HCEC 1CT (cell line): ENCODE data around the gene KAT8.
"Not testable (repeated sequence)": the region's sequence is repeated elsewhere in the genome, so short reads cannot be mapped to it uniquely, and the experiment has no call there.

Source experiments
- DNase-seq: peaks from one replicate; pipeline ENCODE4 v3.0.0-alpha.2; 2017

KAT8 gene

DNA sequence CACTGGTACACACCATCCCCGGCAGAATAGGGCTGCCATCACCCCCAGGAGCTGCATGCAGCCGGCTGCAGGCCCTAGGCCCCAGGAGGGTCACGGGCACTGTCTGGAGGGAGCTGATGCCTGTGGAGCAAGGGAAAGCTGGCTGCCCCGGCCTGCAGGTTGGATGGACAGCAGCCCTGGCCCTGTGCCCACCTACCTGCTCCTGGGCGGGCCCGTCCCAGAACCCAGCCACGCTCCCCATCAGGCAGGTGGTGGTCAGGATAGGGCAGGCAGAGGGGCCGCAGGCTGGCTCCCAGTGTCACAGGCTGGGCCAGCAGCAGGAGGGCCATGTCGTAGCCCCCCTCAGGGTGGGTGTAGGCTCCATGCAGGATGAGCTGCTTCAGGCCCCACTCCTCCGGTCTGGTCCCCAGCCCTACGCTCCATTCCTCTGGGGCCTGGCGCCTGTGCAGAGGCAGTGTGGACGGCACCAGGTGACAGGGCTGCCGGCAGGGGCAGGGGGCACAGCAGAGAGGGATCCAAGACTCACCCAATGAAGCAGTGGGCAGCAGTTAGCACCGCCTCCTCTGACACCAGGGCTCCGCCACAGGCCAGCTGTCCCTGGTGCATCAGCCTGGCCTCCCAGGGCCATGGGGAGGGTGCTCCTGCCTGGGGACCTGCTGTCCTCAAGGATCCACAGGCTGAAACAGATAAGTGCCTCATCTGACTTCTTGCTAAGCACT lies 32.7 kb upstream of the KAT8 start:
- no peak for DNase-seq

DNA sequence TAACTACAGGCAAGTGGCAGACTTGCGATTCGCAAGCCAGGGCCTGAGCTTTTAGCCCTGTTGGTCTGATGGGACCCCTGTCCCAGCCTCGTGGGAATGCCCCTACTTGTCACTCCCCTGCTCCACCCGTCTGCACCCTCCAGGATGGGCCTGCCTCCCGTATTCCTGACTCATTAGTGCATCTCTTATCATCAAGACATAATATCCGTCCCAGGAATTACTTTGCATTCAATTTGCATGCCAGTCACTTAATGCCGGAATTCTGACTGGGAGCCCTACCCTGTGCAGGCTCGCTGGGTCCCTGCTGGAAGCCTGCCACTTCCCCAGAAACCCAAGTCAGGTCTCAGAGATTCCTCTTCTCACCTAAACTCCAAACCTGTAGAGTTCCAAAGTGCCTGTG lies 32.1 kb upstream of the KAT8 start:
- DNase-seq: no peak

DNA sequence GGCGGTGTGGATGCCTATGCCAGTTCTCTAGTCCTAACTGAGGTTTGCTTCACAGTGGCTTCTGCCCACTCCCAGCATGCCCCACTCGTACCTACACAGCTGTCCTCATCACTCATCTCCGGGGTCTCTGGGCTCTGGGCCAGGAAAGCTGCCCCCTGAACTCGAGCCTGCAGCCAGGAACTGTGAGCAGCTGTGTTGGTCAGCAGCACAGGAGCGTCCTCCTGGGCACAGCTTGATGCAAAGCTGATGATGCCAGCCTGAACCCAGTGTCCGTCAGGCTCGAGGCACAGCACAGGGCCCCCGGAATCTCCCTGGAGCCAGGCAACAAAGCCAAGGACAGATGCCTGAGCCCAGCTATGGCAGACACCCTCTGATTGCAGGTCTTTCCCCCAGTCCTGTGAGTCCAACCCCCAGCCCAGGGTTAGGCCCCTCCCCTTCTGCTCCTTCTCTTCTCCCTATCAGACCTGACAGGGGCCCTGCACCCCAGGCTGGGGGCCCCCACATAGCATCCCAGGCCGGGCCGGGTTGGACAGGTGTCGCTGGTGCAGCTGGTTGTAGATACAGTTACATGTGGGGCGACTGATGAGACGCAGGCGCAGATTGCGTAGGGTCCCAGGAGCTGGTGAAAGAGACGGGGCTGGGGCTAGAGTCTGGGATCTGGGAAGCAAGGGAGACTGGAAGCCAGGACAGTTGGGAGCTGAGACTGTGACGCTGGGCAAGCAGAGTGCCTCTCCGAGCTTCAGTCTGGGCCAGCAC lies 31.4 kb upstream of the KAT8 start:
- no peak for DNase-seq

DNA sequence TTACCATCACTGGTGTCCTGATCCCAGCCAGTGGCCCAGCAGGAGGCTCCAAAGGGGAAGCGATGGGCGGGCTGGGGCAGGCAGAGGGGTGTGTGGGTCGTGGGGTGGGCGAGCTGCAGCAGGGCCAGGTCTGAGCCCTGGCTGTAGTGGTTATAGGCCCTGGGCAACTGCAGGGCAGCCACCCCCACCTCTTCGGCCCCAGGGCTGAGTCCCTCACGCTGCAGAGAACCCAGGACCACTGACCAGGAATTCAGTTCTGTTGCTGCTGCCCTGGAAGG lies 30.9 kb upstream of the KAT8 start:
- no peak for DNase-seq

DNA sequence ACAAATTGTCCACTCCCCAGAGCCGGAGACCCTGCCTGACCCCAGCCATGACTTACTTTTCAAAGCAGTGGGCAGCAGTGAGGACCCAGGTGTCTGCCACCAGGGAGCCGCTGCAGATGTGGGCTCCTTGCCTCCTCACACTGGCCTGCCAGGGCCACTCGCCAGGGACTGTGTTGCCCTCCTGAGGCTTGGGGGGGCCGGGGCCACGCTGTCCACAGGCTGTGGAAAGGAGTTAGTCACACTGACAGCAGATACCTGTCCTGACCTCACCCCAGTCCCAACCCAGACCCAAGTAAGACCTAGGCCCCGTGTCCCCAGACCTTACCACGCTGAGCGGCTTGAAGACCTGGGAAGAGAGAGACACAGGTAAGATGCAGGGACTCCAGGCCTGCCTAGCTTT lies 30.0 kb upstream of the KAT8 start:
- DNase-seq: no peak

DNA sequence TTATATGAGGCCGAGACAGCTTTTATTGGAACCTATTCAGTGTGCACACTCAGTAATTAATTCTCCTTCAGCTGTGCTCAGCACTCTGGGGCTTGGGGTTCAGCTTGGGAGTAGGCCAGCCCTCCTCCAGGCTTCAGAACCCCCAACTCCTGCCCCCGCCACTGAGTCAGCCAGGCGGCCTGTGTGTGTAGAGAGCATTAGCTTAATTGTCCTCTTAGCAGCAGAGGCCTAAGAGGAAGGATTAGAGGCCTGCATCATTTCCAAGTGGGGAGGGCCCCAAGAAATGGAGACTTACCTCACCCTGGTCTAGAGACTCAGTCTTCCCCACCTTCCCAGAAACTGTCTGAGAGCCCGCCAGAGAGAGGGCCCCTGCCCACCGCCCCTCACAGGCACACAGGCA lies 29.5 kb upstream of the KAT8 start:
- DNase-seq: no peak

DNA sequence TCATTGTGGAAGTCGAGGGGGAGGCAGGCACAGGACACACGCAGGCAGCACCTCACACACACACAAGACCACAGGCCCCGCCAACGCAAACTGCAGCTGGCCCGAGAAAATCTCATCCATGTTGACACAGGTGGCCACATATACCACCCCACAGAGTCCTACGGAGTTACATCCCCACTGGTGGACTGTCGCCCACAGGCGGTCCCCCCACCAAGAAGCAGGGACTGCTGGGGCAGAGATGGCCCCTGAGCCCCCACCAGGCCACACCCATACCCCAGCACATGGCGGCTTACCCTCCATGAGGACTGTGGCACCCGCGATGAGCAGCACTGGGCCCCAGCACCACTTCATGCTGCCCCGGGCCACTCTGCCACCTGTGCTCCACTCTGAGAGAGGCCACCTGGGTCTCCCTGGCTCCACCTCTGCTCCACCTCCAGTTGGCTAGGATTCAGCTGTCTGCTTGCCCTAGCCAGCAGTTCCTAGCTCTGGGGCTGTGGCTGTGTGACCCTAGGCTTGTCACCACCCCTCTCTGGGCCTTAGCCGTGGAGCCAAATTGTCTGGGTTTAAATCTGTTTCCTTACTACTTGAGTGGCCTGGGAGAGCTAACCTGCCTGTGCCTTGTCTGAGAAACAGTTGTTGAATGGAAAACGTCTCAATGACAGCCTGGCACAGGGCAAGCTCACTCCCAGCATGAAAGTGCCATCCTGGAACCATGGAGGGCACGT lies 28.8 kb upstream of the KAT8 start, which contains the start of gene PRSS53:
Gene PRSS53 (minus strand): TSS at position 485 of the 725 bp plus-strand sequence. CDS start 134 bp downstream, at position 351.
- no peak for DNase-seq

DNA sequence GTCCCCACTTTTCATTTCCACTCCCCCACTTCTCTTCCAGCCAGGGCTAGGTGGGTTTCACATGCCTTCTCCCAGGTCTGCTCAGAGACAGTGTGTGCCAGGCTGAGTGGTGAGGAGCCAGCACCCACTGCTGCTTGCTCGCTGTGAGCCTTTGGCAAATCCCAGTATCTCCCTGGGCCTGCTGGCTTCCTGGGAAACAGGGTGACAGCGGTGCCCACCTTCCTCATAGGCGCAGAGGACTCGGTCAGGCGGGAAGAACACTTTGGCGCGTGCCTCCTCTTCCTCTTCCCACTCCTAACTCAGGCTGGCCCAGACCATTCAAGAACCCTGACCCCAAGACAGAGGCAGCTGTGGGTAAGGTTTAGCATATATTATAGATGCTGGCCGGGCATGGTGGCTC lies 28.3 kb upstream of the KAT8 start:
- no peak for DNase-seq

DNA sequence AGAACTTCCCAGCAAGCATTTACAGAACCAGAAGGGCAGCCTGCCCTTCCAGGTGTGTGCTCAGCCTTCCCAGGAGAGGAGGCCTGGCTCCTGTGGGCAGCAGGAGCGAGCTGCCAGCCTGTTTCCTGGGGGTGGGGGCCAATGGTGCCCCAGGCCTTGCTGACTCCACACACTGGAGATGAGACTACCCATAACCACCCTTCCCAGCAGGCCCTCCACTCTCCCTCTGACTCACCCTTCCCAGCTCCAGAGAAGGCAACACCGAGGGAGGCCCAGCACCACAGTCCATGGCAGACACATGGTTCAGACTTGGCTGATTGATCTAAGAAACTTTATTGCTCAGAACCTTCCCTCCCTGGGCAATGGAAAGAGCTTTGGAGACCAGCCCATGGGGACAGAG lies 26.9 kb upstream of the KAT8 start:
- no peak for DNase-seq

DNA sequence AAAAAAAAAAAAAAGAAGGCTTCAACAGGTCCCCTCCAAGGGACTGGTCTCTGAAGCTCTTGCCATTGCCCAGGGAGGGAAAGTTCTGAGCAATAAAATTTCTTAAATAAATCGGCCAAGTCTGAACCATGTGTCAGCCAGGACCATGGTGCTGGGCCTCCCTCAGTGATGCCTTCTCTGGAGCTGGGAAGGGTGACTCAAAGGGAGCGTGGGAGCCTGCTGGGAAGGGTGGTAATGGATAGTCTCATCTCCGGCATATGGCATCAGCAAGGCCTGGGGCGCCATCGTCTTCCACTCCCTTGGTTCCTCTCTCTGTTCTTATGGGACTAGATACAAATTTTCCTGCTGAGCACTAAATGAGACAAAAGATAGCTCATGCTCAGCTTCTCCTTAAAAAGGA lies 25.1 kb upstream of the KAT8 start:
- no peak for DNase-seq

DNA sequence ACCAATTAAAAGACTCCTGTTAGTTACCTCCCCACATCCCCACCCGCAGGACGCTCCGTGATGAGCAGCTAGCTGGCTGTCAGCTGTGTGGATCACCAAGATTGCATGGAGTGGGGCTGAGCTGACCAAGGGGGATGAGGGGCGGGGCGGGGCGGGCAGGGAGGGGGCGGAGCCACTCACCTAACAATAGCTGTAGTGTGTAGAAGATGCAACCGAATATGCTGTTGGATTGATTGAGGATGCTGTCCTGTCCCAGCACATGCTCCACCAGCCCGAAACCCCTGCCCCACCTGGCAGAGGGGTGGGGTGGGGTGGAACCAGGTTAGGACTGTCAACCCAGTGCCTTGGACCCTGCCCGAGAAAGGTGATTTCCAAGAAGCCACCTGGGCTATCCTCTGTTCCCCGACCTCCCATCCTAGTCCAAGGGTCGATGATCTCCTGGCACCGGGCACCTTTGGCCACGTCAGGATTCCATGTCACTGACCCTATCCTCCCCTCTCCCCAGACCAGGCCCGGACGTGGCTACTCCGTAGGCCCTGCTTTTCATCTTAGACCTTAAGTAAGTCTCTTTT lies 24.2 kb upstream of the KAT8 start:
- peak; percentile 41 for DNase-seq

DNA sequence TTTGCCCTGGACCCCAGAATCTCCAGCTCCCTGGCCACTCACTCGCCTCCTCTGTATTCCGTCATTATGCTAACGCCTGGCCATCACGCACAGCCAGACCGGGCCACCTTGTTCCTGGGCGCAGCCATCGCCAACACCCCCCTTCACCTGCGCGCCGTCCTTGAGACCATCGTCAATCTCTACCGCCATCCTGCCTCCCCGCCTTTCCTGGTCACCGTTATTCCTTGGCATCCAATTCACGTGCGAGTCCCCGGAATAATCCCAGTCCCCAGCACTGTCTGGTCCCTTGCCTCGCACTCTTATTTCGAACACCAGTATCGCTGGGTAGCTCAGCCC lies 23.4 kb upstream of the KAT8 start:
- no peak for DNase-seq

DNA sequence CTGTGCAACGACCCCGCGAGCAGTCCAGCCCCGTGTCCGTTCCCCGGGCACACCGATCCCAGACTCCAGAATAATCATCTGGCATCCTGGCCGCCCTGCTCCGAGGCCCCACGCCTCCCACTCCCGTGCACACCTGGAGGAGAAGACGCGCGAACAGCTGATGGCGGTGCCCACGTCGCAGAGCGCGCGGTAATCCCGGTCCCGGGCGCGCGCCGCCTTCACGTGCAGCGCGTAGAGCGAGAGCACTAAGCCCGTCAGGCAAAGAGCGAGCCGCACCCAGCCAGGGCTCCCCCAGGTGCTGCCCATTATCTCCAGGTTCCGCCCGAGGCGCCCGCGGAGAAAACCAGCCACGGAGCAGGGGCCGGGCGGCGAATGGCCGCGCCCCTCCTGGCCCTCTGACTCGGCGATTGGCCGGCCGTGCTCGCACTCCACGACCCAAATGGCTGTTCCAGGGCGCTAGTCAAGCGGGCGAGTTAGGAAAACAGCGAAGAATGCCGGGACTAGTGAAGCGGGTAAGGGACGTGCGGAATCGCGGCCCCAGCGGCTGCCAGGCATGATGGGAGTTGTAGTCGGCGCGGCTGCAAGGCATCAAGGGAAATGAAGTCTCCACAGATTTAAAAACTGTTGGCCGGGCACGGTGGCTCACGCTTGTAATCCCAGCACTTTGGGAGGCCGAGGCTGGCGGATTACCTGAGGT lies 22.9 kb upstream of the KAT8 start, which contains the start of gene VKORC1:
Gene VKORC1 (minus strand): TSS at position 374 of the 697 bp plus-strand sequence. CDS start 68 bp downstream, at position 306.
- peak; percentile 99 for DNase-seq

DNA sequence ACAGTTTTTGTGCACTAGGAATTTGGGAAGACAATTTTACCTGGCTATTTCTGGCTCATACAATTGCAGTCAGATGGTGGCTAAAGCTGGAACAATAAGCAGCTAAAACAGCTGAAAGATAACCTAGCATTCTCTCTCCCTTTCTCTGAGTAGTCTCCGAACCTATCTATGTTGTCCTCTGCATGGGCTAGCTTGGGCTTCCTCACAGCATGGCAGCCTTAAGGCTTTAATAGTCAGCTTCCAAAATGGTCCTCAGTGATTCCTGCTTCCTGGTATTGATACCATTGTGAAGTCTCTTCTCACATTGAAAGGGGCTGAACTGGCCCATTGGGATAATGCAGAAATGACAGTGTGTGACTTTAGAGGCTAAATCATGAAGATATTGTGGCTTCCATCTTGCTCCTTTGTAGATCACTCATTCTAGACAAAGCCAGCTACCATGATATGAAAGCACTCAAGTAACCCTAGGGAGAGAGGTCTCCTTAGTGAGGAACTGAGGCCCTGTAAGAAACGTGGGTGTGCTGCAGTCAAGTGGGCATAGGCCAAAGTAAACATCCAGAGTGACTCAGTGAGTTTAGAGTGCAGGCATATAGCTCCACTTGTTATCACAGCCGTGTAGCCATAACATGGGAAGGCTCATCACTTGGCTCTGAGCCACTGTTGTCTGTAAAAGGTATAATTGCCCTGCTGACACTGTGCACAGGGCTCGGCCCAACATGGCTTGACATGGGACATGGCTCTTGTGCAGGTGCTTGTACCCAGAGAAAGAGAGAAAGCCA lies 17.4 kb upstream of the KAT8 start:
- DNase-seq: peak; percentile 59

DNA sequence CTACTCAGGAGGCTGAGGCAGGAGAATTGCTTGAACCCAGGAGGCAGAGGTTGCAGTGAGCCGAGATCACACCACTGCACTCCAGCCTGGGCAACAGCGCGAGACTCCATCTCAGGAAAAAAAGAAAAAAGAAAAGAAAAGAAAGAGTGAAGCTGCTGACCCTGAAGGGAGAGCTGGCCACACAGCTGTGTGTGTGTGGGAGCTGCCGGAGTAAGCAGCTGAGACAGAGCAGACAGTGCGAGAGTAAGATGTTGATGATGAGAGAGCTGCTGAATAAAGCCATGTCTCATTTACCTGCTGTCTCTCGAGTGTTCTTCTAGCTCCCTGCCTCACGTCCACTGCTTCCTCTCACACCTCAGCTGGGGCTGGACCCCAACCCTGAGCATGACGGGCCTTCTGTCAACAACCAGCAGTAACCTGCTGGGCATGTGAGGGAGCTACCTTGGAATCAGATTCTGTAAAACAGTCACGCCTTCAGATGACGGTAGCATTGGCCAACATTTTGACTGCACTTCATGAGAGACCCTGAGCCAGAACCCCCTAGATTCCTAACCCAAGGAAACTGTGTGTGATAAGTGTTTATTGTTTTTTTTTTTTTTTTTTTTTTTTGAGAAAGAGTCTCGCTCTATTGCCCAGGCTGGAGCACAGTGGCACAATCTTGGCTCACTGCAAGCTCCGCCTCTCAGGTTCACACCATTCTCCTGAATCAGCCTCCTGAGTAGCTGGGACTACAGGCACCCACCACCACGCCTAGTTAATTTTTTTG lies 16.4 kb upstream of the KAT8 start:
- not testable (repeated sequence) for DNase-seq

DNA sequence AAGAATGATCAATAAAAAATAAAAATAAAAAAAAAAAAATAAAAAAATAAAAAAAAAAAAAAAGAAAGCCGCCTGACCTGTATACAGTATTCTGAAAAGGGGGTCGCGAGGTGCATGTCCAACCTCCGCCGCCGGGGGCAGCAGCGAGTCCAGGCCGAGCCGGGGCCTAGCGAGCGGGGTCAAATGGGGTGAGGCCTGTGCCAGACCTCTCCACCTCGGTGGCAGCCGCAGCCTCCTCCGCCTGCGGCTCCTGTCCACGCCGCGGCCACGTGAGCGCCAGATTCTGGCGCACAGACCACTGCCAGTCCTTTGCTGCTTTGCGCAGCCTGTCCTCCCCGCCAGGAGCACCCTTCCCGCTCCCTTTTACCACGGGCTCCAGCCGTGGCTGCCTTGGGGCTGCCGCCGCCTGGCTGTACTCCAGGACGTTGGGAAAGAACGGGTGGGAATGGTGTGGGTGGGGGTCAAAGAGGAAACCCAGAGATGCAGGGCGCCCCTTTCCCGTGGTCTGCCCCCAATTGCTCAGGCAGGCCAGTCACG lies 11.7 kb upstream of the KAT8 start:
- peak; percentile 59 for DNase-seq

DNA sequence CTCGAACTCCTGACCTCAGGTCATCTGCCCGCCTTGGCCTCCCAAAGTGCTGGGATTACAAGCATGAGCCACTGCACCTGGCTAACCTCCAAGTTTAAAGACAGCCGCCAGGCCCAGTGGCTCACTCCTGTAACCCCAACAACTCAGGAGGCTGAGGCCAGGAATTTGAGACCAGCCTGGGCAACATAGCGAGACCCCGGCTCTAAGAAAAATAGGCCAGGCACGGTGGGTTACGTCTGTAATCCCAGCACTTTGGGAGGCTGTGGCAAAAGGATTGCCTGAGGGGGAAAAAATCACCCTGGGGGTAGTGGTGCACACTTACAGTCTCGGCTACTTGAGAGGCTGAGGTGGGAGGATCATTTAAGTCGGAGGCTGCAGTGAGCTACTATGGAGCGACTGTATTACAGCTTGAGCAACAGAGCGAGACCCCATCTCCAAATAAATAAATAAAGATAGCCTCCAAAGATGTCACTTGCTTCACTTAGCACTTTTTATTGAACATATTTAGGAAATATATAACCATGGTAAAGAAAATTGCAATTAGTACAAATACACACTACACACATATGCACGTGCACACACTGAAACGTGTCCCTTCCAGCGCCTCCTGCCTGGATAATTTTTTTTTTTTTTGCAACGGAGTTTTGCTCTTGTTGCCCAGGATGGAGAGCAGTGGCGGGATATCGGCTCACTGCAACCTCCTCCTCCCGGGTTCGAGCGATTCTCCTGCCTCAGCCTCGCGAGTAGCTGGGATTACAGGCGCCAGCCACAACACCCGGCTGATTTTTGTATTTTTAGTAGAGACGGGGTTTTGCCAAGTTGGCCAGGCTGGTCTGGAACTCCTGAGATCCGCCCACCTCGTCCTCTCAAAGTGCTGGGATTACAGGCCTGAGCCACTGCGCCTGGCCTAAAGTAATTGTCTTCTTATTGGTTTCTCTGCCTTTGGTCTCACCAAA lies 10.7 kb upstream of the KAT8 start:
- DNase-seq: no peak

DNA sequence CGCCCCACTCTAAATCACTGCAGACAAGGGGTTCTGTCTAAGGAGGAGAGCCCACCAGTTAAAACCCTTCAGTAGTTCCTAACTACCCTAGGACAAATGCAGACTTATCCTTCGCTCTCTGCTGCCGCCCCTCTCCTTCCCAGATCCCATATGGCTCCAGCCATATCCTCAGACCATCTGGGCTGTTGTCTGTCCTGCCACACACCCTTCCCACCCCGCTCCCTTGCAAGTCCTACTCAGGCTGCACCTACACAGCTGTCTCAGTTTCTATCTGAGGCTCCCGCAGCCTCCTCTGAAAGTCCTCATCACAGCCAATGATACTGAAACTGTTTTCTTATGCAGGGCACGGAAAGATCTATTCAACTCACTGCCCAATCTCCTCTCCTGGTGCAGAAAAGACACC lies 10.0 kb upstream of the KAT8 start:
- no peak for DNase-seq

DNA sequence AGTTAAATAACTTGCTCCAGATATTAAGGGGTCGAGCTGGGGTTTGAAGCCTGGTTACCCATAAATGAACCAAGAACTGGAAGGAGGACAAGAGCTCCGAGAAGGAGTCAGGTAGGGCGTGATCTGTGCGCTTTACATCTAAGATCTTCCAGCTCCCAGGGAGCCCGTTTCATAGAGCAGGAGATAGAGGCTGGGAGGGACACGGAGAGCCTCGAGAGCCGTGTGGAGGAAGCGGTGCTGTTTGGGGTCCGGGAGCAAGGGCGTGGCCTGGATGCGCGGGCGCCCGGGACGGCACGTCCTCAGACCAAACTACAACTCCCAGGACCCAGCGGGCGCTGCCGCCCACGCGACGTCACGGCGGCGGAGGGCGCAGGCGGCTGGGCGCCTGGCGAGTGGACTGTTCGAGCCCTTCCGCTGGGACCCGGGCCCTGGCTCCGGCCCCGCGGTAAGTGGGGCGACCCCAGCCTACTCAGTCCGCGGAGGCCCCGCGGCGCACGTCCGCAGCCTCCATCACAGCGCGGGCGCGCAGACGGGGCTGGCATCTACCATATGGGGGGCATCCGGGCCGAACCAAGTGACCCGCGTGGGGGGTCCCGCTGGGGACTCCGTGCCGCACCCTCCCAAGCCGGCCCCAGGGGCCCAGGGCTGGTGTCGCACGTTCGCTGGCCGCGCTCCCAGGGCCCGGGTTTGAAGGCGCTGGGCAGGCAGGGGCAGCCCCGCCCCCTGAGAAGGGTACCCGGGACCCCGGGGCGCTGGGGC lies 9.2 kb upstream of the KAT8 start, which contains the start of gene BCKDK:
Gene BCKDK (plus strand): TSS at position 352 of the 759 bp plus-strand sequence. CDS start 838 bp downstream, outside the sequence.
- peak; percentile 77 for DNase-seq
